GM12892 (cell line): ENCODE results near the gene TP53AIP1.

ENCODE experiments used
- POLR2AphosphoS5 ChIP-seq: IDR thresholded peaks from 2 replicates; pipeline ENCODE4 v1.6.1; 2011; ENCODE audit warnings: low read depth, low read length, control low read depth
- TAF1 ChIP-seq: IDR thresholded peaks from 2 replicates; pipeline ENCODE4 v1.6.1; 2011; ENCODE audit warnings: low read depth, mild to moderate bottlenecking, control low read depth, low read length, borderline replicate concordance

DNA sequence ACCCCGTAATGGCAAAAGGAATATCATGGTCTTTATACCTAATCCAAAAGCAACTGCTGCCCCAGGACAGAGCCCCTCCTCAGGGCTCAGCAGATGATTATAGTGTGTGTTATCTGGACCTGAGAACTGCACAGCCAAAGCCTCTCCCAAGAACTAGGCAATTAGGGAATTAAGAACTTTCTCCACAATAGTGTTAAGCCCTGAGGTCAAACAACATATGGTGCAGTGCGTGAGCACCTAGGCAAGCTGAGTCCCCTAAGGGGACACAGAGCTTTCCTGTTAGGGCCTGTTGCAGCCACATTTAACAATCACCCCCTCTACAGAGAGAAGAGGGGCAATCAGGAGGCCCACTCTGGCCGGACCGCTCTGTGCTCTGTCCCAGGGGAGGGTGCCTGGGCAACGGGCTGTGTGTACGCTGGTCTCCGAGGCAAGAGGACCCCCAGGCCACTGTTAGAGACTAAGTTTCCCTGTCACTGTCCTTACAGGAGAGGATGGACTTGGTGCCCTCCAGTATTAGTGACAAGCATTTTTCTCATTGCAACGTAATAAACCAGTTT lies 52.9 kb downstream of the TP53AIP1 start:
- no peak for TF ChIP-seq POLR2AphosphoS5
- no peak for TF ChIP-seq TAF1
